Measurements from ENCODE around the gene NIPSNAP2. TPM values are rescaled to one million over a fixed set of nuclear protein-coding genes. Genes with fewer than 3 reads are reported as not detected.
"Not testable (repeated sequence)": the region's sequence is repeated elsewhere in the genome, so short reads cannot be mapped to it uniquely, and the experiment has no call there.

Gene NIPSNAP2
- total RNA-seq, 1 donor from 2014 or later = 36.3 TPM

- FAIRE-seq; DNase-seq (ENCODE audit: low spot score in 2 of 2): not testable (repeated sequence)
Observed at GRCh38 chr7:56045758-56046157, 81.4 kb downstream of the NIPSNAP2 start.

GRCh38 chr7:56046721-56047445 lies 82.5 kb downstream of the NIPSNAP2 start:
- no peak for DNase-seq (ENCODE audit: low spot score in 2 of 2)

GRCh38 chr7:56047446-56048116 lies 83.2 kb downstream of the NIPSNAP2 start:
- FAIRE-seq = not testable (repeated sequence)

More at GRCh38 chr7:56046721-56047445, 82.5 kb downstream of the NIPSNAP2 start:
- FAIRE-seq = no peak

GRCh38 chr7:56048245-56048644 lies 83.9 kb downstream of the NIPSNAP2 start:
- DNase-seq (ENCODE audit: low spot score in 2 of 2) = no peak
- FAIRE-seq = no peak

More at GRCh38 chr7:56047446-56048116, 83.2 kb downstream of the NIPSNAP2 start:
- DNase-seq (ENCODE audit: low spot score in 2 of 2) = not testable (repeated sequence)

- FAIRE-seq; DNase-seq (ENCODE audit: low spot score in 2 of 2): not testable (repeated sequence)
Observed at GRCh38 chr7:56048763-56049162, 84.4 kb downstream of the NIPSNAP2 start.

Other genes starting within 250 kb of the NIPSNAP2 start
- gene SEPTIN14, start 101.8 kb upstream of the NIPSNAP2 start, total RNA-seq = under 0.01 TPM
- gene ZNF713, start 77.1 kb upstream of the NIPSNAP2 start, total RNA-seq = 50.1 TPM
- gene MRPS17, start 12.7 kb upstream of the NIPSNAP2 start, total RNA-seq = 33.4 TPM
- gene PSPH, start 86.9 kb downstream of the NIPSNAP2 start, total RNA-seq = 28.9 TPM
- gene CCT6A, start 87.2 kb downstream of the NIPSNAP2 start, total RNA-seq = 238 TPM
- gene SUMF2, start 99.7 kb downstream of the NIPSNAP2 start, total RNA-seq = 91.3 TPM
- gene PHKG1, start 128.4 kb downstream of the NIPSNAP2 start, total RNA-seq = 3.7 TPM
- gene CHCHD2, start 141.9 kb downstream of the NIPSNAP2 start, total RNA-seq = 196 TPM
- not detected for gene NUPR2, start 151.8 kb downstream of the NIPSNAP2 start, total RNA-seq

Data from frontal cortex (tissue), 4 donors.